Stimulated activated CD8-positive, alpha-beta memory T cell treated with anti-CD3 and anti-CD28 coated beads, Interleukin-12 subunit alpha, Interleukin-12 subunit beta, amount 100 ng/mL, for 4 hours (primary cell): ENCODE results near the gene CENATAC.
"Not testable (repeated sequence)": the region's sequence is repeated elsewhere in the genome, so short reads cannot be mapped to it uniquely, and the experiment has no call there.

ENCODE experiments used
- DNase-seq: peaks from one replicate; pipeline ENCODE4 v3.0.0-alpha.2; 2020; ENCODE audit warnings: low read depth

CENATAC gene, protein sequence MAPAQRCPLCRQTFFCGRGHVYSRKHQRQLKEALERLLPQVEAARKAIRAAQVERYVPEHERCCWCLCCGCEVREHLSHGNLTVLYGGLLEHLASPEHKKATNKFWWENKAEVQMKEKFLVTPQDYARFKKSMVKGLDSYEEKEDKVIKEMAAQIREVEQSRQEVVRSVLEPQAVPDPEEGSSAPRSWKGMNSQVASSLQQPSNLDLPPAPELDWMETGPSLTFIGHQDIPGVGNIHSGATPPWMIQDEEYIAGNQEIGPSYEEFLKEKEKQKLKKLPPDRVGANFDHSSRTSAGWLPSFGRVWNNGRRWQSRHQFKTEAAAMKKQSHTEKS

DNA sequence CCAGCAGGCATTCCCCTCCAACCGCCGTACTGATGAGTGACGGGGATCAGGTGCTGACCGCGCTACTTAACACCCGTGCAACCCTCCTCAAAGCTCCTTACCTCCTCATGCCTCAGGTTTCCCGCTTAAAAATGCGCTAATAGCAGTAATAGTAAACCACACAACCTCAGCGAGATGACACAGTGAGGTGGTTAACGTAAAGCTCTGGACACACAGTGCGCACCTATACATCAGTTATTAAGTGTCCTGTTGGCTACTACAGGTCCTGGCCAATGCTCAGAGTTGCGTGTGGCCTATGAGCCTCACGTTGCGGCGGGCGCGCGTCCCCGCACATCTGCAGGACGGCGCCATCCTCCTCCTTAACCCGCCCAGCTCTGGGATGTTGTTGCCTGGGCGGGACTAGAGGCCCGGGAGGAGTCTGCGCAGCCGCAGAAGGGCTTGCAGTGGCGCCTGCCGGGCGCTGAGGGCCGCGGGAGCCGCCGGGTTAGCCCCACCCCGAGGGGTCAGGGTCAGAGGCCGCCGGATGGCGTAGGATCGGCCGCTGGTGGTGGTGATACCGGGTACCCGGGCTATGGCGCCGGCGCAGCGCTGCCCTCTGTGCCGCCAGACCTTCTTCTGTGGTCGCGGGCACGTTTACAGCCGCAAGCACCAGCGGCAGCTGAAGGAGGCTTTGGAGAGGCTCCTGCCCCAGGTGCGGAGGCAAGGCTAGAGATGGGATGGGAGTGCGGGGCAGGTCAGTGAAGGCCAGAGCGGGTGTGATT, at the start of gene CENATAC:
Gene CENATAC (plus strand): TSS at position 512 of the 761 bp plus-strand sequence. CDS start 60 bp downstream, at position 572.
- peak; percentile 91 for DNase-seq

DNA sequence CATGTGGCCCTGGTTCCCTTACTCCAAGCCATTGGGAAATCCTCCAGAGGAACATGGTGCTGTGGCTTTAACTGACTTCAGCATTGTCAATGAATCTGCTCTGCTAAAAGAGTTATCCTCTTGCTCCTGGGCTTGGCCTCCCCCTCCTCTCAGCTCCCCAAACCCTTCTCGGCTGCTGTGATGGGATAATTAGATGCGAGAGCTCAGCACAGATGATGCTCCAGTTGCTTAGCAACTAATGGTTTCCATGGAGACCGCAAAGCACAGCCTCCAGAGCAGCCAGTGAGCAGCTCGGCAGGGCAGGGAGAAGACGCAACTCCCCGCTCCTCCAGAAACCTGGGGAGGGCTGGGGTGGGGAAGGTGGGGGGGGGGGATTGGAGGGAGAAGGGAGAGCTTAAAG, 44.7 kb upstream of the CENATAC start:
- DNase-seq: no peak

DNA sequence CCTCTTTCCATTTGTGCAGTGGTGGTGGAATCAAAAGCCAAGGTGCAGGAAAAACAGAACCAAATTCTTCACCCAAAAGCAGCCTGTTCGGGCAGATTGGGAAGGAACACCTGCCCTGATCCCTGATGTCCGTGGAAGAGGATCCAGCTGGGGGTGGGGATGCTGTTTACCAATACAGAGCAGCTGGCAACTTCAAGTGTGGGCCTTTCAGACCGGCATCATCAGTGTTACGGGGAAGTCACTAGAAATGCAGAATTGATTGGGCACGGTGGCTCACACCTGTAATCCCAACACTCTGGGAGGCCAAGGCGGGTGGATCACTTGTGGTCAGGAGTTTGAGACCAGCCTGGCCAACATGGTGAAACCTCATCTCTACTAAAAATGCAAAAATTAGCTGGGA, 44.0 kb upstream of the CENATAC start:
- not testable (repeated sequence) for DNase-seq

DNA sequence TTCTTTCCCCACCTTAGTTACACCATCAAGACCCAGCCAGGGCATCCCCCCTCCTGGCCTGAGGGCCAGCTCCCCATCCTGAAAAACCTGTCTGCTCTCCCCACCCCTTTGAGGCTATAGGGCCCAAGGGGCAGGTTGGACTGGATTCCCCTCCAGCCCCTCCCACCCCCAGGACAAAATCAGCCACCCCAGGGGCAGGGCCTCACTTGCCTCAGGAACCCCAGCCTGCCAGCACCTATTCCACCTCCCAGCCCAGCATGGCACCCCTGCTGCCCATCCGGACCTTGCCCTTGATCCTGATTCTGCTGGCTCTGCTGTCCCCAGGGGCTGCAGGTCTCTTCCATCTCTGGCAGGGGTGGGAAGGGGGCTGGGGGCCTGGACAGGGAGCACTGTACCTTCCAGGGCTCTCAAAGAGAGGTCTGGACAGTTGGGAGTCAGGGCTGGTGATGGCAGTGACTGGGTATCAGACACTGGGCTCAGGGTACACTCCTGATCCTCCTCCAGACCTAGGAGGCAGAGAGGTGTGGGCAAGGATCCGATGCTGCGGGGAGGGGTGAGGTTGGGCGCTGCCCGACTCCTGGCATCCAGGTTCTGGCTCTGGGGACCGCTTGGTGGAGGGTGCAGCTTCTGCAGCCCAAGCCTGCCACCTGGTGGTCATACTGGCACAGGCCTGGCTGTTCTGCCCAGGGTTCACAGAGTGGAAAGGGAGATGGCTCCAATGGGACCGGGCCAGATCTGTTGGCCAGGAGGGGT, 41.7 kb upstream of the CENATAC start, which contains the start of gene UPK2:
Gene UPK2 (plus strand): TSS at position 205 of the 753 bp plus-strand sequence. CDS start 53 bp downstream, at position 258.
- DNase-seq: peak; percentile 71

DNA sequence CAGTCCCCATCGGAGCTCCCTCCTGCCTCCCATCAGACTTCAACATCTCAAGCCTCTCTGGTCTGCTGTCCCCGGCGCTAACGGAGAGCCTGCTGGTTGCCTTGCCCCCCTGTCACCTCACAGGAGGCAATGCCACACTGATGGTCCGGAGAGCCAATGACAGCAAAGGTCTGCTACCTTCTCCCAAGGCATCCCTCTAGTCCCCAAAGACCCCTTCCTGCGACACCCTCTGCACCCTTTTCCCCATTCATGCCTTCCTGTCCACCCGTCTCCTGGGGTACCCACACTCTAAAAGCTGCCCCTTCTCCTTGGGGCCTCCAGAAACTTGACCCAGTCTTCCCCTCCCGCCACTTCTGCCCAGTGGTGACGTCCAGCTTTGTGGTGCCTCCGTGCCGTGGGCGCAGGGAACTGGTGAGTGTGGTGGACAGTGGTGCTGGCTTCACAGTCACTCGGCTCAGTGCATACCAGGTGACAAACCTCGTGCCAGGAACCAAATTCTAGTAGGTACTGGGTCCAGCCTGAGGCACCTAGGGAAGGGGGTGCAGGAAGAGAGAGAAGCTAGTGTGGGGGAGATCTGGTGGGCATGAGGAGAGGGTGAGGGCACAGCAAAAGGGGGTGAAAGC, 41.0 kb upstream of the CENATAC start:
- DNase-seq: no peak

DNA sequence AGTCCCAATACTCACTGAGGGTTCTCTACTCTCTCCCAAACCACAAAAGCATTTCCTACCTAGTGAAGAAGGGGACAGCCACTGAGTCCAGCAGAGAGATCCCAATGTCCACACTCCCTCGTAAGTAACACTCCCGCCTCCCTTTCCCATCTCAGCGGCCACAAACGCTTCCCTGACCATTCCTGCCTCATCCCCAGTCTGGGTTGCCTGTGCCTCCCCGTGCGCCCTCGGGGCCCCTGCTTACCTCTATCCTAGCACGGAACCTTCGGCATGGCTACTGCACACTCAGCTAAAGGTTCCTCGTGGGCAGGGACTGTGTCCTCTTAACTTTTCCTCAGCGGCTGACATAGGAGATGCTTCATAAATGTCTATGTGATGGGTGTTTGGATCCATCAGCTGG, 40.4 kb upstream of the CENATAC start:
- DNase-seq: no peak

DNA sequence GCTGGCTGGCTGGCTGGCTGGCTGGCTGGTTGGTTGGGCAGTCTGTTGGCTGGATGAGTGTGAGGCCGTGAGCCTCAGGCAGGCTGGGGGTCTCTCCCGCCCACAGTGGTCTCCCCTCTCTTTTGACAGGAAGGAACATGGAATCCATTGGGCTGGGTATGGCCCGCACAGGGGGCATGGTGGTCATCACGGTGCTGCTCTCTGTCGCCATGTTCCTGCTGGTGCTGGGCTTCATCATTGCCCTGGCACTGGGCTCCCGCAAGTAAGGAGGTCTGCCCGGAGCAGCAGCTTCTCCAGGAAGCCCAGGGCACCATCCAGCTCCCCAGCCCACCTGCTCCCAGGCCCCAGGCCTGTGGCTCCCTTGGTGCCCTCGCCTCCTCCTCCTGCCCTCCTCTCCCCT, 40.0 kb upstream of the CENATAC start:
- no peak for DNase-seq

DNA sequence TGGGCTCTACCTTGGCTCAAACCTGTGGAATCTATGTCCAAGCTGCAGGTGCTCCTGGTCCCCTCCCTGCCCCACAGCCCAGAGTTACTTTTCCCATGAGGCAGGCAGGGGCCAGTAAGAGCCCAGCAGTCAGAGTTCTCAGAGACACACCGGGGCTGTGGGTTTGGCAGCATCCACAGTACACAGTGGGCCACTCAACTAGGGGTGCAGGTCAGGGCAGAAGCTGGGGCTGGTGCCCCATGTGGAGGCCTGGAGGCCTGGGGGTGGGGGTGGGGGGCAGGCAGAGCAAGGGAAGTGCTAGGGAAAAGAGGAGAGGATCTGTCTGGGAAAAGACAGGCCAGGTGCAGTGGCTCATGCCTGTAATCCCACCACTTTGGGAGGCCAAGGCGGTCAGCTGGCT, 39.4 kb upstream of the CENATAC start:
- no peak for DNase-seq

DNA sequence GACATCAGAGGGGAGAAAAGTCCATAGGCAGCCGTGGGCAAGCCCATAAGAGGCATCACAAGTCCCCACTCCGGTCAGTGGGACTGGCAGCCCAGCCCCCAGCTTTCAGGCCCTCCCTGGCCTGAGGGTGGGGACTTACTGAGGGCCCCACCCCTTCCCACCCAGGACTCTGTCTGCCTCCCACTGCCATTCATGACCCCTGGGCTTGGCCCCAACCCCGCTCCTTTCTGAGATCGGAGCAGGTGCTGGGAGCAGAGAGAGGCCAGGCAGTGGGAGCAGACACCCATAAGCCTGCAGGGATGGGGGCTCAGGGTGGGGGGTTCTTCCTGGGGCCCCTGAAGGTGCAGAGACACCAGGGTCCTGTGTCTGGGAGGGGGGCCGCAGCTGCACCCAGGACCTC, 36.7 kb upstream of the CENATAC start:
- no peak for DNase-seq

DNA sequence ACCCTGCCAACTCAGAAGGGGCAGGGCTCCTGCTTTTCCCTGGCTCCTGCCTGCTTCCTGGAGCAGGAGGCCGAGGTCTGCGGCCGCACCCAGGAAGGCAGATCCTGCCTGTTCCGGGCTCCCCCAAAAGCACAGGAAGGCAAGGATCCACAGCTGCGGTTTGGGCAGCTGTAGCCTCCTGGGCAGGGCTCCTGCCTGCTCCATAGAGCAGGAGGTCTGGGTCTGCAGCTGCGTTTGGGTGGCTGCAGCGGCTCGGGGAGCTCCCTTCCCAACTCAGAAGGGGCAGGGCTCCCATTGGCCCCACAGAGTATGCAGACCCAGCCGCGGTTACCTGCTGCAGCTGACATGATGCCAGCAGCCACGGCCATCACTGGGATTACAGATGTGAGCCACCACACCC, 36.3 kb upstream of the CENATAC start:
- DNase-seq: no peak

DNA sequence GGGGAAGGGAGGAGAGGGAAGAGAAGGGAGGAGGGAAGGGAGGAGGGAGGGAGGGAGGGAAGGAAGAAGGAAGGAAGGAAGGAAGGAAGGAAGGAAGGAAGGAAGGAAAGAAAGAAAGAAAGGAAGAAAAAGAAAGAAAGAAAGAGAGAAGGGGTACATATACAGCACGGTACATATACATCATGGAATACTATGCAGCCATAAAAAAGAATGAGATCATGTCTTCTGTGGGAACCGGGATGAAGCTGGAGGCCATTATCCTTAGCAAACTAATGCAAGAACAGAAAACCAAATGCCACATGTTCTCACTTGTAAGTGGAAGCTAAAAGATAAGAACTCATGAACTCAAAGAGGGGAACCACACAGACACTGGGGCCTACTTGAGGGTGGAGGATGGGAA, 28.4 kb upstream of the CENATAC start:
- not testable (repeated sequence) for DNase-seq

DNA sequence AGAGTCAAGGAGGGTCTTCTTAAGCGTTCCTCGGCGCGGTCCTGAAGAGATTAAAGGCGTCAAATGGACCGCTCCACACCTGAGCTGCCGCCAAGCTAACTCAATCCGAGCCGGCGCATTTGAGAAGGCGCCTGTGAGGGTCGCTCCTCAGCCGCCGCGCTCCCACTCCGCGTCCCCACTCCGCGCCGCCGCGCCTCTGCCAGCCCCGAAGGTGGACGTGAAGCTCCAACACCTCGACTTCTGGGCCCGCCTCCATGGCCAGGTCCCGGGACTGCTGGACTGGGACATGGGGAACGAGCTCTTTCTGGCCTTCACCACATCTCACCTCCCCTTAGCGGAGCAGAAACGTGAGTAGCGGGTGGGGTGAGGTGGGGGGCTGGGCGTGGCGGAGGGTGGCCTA, 26.3 kb upstream of the CENATAC start, which contains the start of gene FOXR1:
Gene FOXR1 (plus strand): TSS at position 116 of the 400 bp plus-strand sequence. CDS start 171 bp downstream, at position 287.
- no peak for DNase-seq

DNA sequence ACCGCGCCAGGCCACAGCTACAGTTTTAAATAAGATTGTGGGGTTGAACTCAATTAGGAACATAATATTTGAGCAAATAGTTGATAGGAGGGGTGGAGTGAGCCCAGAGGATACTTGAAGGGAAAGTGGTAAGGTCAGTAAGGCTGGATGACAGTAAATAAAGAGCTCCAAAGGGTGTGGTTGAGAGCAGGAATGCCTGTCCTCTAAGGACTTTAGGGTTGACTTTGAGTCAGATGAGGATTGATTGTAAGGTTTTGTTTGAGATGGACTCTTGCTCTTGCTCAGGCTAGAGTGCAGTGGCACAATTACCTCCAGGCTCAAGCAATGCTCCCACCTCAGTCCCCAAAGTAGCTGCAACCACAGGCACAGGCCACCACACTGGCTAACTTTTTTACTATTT, 24.0 kb upstream of the CENATAC start:
- no peak for DNase-seq

DNA sequence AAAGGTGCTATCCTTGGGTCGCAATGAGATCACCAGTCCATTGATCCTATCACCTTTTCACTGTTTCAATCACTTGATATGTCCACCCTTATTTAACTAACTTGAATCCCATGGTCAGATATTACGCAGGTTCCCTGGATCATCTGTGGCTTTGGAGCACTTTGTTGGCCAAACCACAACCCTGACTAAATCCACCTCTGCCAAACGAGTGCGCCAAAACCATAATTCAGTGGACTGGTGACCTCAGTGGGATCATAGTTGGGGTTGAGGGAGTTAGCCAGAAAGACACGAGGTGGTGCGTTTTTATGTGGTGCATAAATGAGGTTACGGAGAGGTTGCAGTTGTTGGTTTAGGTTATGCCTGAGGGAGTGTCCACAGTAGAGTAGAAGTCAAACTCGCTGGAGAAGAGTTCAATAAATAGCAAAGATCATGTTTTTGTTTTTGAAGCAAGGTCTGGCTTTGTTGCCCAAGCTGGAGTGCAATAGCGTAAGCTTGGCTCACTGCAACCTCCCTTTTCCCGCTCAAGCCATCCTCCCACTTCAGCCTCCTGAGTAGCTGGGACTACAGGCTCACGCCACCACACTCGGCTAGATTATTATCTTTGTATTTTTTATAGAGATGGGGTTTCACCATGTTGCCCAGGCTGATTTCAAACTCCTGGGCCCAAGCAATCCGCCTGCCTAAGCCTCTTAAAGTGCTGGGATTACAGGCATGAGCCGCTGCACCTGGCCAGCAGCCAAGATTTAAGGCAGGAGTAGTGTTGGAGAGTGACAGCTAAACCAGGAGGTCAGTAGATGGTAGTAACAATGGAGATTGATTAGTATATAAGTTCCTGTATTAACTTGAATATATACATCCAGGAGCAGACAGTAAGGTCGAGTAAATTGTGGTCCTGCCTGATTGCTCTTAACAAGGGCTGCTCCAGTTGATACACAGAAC, 21.9 kb upstream of the CENATAC start:
- no peak for DNase-seq

DNA sequence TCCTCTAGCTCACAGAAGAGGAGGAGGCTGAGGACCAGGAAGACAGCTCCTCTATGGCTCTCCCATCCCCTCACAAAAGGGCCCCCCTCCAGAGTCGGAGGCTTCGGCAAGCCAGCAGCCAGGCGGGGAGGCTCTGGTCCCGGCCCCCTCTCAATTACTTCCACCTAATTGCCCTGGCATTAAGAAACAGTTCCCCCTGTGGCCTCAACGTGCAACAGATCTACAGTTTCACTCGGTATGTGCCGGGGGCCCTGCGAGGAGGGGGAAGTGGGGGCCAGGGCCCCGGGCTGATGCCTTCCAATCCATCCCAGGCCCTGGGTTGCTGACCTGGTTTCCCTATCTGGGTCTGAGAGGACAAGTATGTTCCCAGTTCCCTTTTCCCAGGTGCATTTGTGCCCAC, 18.5 kb upstream of the CENATAC start:
- DNase-seq: no peak

DNA sequence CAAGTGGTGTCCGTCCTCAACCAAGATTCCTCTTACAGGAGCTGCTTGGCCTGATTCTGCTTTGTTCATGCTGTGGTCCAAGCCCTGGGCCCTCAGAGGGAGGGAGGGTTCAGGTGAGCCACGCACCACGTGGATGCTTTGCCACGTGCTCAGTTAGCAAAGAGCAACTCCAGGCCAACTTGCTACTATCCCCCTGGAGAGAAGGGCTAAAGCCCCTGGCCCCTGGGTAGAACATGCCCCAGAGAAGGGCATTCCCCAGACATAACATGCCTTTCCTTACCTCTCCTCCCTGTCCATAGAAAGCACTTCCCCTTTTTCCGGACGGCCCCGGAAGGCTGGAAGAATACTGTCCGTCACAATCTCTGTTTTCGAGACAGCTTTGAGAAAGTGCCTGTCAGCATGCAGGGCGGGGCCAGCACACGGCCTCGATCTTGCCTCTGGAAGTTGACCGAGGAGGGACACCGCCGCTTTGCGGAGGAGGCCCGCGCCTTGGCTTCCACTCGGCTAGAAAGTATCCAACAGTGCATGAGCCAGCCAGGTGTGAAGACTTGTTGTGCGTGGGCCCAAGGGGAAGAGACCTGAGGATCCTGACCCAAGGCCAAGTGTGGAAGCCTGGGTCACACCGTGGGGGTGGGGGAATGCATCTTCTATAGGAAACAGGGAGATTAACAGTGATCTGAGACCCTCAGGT, 17.6 kb upstream of the CENATAC start:
- no peak for DNase-seq

DNA sequence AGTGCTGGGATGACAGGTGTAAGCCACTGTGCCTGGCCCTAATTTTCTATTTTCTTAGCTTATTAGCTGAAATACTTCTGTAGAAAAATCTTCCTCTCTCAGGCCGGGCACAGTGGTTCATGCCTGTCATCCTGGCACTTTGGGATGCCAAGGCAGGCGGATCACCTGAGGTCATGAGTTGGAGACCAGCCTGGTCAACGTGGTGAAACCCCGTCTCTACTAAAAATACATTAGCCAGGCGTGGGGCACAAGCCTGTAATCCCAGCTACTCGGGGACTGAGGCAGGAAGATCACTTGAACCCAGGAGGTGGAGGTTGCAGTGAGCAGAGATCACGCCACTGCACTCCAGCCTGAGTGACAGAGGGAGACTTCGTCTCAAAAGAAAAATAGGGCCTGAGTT, 13.6 kb upstream of the CENATAC start:
- not testable (repeated sequence) for DNase-seq

DNA sequence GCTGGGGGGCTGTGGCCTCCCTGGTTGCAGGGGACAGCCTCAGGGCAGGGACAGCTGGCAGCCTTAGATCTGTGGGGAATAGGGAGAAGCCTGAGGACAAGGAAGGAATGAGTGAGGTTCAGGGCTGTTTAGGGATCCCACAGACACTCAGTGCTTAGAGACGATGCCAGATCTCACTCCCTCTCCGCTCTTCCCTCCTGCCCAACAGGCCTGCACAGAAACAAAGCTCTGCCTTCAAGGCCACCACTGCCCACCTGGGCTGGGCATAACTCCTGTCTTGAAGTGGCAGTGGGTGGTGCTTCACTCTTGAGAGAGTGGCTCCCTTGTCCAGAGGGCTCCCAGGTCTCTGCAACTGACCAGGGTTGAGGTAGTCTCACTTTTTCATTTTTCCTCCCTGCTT, 13.1 kb upstream of the CENATAC start:
- no peak for DNase-seq

DNA sequence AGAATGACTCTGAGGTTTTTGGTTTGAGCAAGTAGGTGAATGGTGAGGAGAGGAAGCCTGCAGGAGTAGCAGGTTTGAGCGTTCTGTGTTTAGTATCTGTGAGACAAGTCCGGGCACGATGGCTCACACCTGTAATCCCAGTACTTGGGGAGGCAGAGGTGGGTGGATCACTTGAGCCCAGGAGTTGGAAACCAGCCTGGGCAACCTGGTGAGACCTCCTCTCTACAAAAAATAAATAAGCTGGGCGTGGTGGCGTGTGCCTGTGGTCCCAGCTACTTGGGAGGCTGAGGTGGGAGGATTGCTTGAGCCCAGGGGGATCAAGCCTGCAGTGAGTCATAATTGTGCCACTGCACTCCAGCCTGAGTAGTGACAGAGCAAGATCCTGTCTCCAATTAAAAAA, 9.7 kb upstream of the CENATAC start:
- DNase-seq: no peak

DNA sequence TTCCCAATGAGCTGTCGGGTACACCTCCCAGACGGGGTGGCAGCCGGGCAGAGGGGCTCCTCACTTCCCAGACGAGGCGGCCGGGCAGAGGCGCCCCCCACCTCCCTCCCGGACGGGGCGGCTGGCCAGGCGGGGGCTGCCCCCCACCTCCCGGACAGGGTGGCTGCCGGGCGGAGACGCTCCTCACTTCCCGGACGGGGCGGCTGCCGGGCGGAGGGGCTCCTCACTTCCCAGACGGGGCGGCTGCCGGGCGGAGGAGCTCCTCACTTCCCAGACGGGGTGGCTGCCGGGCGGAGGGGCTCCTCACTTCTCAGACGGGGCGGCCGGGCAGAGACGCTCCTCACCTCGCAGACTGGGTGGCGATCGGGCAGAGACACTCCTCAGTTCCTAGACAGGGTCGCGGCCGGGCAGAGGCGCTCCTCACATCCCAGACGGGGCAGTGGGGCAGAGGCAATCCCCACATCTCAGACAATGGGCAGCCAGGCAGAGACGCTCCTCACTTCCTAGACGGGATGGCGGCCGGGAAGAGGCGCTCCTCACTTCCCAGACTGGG, 6.4 kb upstream of the CENATAC start:
- DNase-seq: not testable (repeated sequence)
